HEK293T (cell line): Measurements from ENCODE around the gene RAP2C.

Experiments used
- ARNT ChIP-seq: fragments of 450-650 bp; IDR thresholded peaks from 2 replicates; pipeline ENCODE4 v1.6.1; 2017; ENCODE audit warnings: mild to moderate bottlenecking
- BHLHE40 ChIP-seq: fragments of 450-650 bp; IDR thresholded peaks from 2 replicates; pipeline ENCODE4 v1.6.1; 2016; ENCODE audit warnings: mild to moderate bottlenecking, moderate library complexity, borderline replicate concordance
- ELF4 ChIP-seq: fragments of 450-650 bp; IDR thresholded peaks from 2 replicates; pipeline ENCODE4 v1.6.1; 2017; ENCODE audit warnings: antibody characterized with exemption
- FOXM1 ChIP-seq: fragments of 450-650 bp; IDR thresholded peaks from 2 replicates; pipeline ENCODE4 v1.6.1; 2017; ENCODE audit warnings: mild to moderate bottlenecking, borderline replicate concordance
- SP1 ChIP-seq: fragments of 450-650 bp; IDR thresholded peaks from 2 replicates; pipeline ENCODE4 v1.6.1; 2017

DNA sequence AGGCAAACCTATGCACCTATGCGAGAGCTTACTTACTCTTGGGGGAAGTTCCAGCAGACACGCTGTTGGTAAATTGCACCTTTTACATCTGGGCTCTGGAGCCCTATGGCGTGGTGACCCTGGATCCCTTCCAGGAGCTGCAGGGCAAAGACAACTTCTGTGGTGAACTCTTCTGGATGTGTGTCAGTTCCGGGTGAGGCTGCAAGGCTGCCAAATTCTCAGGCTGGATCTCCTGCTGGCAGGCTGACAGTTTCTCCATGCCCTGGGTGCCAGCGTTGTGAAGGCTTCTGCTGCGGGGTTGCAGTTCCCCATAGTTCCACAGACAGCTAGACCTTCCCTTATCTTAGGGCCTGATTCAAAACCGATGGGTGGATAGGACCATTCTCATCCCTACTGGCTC is 37.9 kb downstream of the RAP2C start:
- TF ChIP-seq ELF4 (no peak), BHLHE40 (no peak), ARNT (no peak), SP1 (no peak), FOXM1 (no peak)
